ENCODE data around the gene WHRN. TPM values are rescaled to one million over a fixed set of nuclear protein-coding genes. Genes with fewer than 3 reads are reported as not detected.
A peak's percentile ranks its signal among the peaks of the same experiment; 100 is the strongest.

Gene WHRN
- total and polyA plus RNA-seq, 7 experiments from 2014 or later: 0.12 to 24.0 (median 2.5) TPM; not detected in 1

- H3K27me3 ChIP-seq (ENCODE audit: control insufficient read depth in 2 of 2, insufficient read depth in 2 of 2, low read length in 2 of 2): no peaks in the 10 kb centered on the region
- Mint-ChIP-seq H3K27me3 (no peaks in the 10 kb centered on the region), H3K4me3 (peak overlapping the region; percentile 7 to 98 (median 86)), H3K36me3 (peaks cover 9 to 64% (median 45%) of the 10 kb centered on the region in 5 donors), H3K27ac (peak overlapping the region; percentile 53 to 97 (median 85)), H3K4me1 (peaks cover 67 to 100% (median 86%) of the 10 kb centered on the region in 7 donors), H3K9me3 (no peaks in the 10 kb centered on the region)
- peak overlapping the region; percentile 70 for H3K27ac ChIP-seq (ENCODE audit: low read depth, low read length)
- POLR2A ChIA-PET: interaction anchor here (0.8 to 33.8 kb wide), 4 partner anchors 20 to 216 kb away, joined by 3 to 978 read pairs (median 12); partner anchors contain the start of genes AKNA and ATP6V1G1
- H3K9me3 ChIP-seq (ENCODE audit: control insufficient read depth in 2 of 3, low read length in 3 of 3): no peaks in the 10 kb centered on the region
- intact Hi-C loops (cut with micrococcal nuclease): no loop called here
- H3K4me3 ChIP-seq (ENCODE audit: low read length): peak overlapping the region; percentile 51
- peaks cover 19 to 50% (median 27%) of the 10 kb centered on the region in 3 experiments for H3K36me3 ChIP-seq (ENCODE audit: control insufficient read depth in 2 of 3, insufficient read depth in 3 of 3, low read length in 3 of 3)
- CTCF ChIA-PET: interaction anchor here (0.9 to 1.8 kb wide), 4 partner anchors 19 to 285 kb away, joined by 3 to 5 read pairs (median 3); no protein-coding TSS in a partner anchor
- no peak for ATAC-seq
- H3K4me1 ChIP-seq (ENCODE audit: control insufficient read depth in 2 of 2, insufficient read depth in 2 of 2, low read length in 2 of 2): peaks cover 94% of the 10 kb centered on the region in 2 donors
- no peak for DNase-seq
Observed at GRCh38 chr9:114370968-114371320, 134.3 kb downstream of the WHRN start.

DNA sequence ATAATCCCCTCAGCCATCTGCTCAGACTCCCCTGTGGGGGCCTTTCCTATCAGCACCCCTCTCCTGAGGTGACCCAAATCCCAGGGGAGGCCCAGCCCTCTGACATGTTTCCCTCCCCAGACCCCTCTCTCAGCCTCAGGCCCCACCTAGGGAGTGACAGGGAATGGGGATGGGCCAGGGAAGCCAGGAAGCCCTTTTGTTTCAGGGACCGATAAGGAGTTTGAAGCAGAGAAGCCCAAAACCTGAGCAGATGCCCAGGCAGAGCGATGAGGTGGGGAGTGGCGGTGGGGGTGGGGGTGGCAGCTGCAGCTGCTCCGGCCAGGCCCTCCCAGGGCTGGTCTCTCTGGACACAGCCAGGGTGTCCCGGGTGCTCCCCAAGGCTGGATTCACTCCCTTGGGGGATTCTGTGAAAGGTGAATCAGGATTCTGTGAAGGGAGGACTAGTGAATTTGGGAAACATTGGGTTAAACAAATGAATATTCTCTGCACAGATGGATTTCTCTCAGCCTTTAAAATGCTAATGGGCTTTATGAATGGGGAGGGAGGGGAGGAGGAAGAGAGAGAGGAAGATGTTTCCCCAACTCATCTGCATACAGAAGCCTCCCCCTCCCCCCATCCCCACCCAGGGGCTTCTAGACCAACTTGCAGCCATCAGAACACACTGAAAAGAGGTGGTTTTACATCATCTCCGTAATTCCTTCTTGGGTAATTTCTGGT is 134.9 kb downstream of the WHRN start:
- DNase-seq (no peak), ATAC-seq (no peak)
- Mint-ChIP-seq H3K27ac (peak overlapping the region; percentile 80 to 96 (median 85)), H3K4me1 (peaks cover 63 to 100% (median 85%) of the 10 kb centered on the region in 7 donors), H3K4me3 (peak overlapping the region in 6 of 10 donors; percentile 43 to 98 (median 82)), H3K36me3 (peaks cover 9 to 63% (median 41%) of the 10 kb centered on the region in 5 donors), H3K27me3 (no peaks in the 10 kb centered on the region), H3K9me3 (no peaks in the 10 kb centered on the region)
- Histone ChIP-seq H3K4me3 (ENCODE audit: low read length) (no peak overlapping the region), H3K4me1 (ENCODE audit: control insufficient read depth in 2 of 2, insufficient read depth in 2 of 2, low read length in 2 of 2) (peaks cover 94 to 97% of the 10 kb centered on the region in 2 donors), H3K9me3 (ENCODE audit: control insufficient read depth in 2 of 3, low read length in 3 of 3) (no peaks in the 10 kb centered on the region), H3K36me3 (ENCODE audit: control insufficient read depth in 2 of 3, insufficient read depth in 3 of 3, low read length in 3 of 3) (peaks cover 18 to 50% (median 31%) of the 10 kb centered on the region in 3 experiments), H3K27ac (ENCODE audit: low read depth, low read length) (peak overlapping the region; percentile 70), H3K27me3 (ENCODE audit: control insufficient read depth in 2 of 2, insufficient read depth in 2 of 2, low read length in 2 of 2) (no peaks in the 10 kb centered on the region)
- CTCF ChIA-PET: interaction anchor here (0.9 to 1.8 kb wide), 5 partner anchors 19 to 286 kb away, joined by 3 to 5 read pairs (median 3); no protein-coding TSS in a partner anchor
- POLR2A ChIA-PET: interaction anchor here (2.0 to 33.8 kb wide), 3 partner anchors 21 to 217 kb away, joined by 8 to 978 read pairs (median 17); partner anchors contain the start of genes AKNA and ATP6V1G1
- intact Hi-C loops (cut with micrococcal nuclease): no loop called here

- H3K27me3 Mint-ChIP-seq: no peaks in the 10 kb centered on the region
- H3K4me3 Mint-ChIP-seq: peak overlapping the region; percentile 1 to 98 (median 46)
- no peak for DNase-seq
- ChIA-PET POLR2A (interaction anchor here (1.0 to 33.8 kb wide), 4 partner anchors 10 to 218 kb away, joined by 3 to 978 read pairs (median 4); partner anchors contain the start of genes AKNA and ATP6V1G1), CTCF (interaction anchor here (0.7 to 1.4 kb wide), 5 partner anchors 14 to 284 kb away, joined by 3 to 6 read pairs (median 3); partner anchors contain the start of gene ATP6V1G1)
- Histone ChIP-seq H3K27ac (ENCODE audit: low read depth, low read length) (peak overlapping the region; percentile 70), H3K4me3 (ENCODE audit: low read length) (no peak overlapping the region), H3K4me1 (ENCODE audit: control insufficient read depth in 2 of 2, insufficient read depth in 2 of 2, low read length in 2 of 2) (peaks cover 93 to 96% of the 10 kb centered on the region in 2 donors), H3K9me3 (ENCODE audit: control insufficient read depth in 2 of 3, low read length in 3 of 3) (no peaks in the 10 kb centered on the region), H3K27me3 (ENCODE audit: control insufficient read depth in 2 of 2, insufficient read depth in 2 of 2, low read length in 2 of 2) (no peaks in the 10 kb centered on the region), H3K36me3 (ENCODE audit: control insufficient read depth in 2 of 3, insufficient read depth in 3 of 3, low read length in 3 of 3) (peaks cover 19 to 58% (median 35%) of the 10 kb centered on the region in 3 experiments)
- H3K27ac Mint-ChIP-seq: peak overlapping the region; percentile 60 to 96 (median 82)
- intact Hi-C loops (cut with micrococcal nuclease): no loop called here
- peaks cover 61 to 100% (median 85%) of the 10 kb centered on the region in 7 donors for H3K4me1 Mint-ChIP-seq
- H3K36me3 Mint-ChIP-seq: peaks cover 9 to 62% (median 38%) of the 10 kb centered on the region in 5 donors
- no peaks in the 10 kb centered on the region for H3K9me3 Mint-ChIP-seq
- ATAC-seq: peak; percentile 6
Observed at GRCh38 chr9:114369216-114370130, 135.8 kb downstream of the WHRN start.

DNA sequence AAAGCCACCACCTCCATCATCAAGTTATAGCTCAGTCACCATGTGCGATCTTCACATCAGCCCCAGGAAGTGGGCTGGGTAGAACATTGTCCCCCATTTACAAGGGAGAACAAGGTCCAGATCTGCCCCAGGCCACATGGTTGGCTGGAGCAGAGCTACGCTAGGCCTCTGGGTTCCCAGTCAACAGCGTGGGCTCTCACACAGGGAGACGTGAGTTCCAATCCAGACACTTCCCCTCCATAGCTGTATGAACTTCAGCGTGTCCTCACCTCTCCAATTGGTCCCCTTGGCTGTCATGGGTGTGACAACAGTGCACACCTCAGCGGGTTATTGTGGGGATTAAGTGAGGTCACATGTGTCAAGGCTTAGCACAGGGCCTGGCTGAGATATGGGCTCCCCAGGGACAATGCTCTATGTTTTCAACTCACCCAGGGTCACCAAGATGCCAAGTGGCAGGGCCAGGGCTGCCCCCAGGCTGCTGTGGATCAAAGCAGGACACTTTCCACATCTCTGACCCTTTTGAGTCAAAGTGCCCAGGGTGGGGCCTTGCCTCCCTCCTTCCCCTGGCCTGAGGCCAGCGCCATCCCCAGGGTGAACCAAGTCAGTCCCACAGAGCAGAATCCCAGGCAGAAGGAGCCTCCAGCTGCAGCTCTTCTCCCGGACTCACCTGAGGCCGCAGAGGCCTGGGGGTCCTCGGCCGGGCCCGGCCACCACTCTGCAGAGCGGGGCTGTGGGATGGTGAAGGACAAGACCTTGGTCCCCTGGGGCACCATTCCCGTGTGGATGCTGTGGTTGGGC is 137.3 kb downstream of the WHRN start:
- peaks cover 34 to 59% (median 48%) of the 10 kb centered on the region in 3 experiments for H3K36me3 ChIP-seq (ENCODE audit: control insufficient read depth in 2 of 3, insufficient read depth in 3 of 3, low read length in 3 of 3)
- H3K4me1 ChIP-seq (ENCODE audit: control insufficient read depth in 2 of 2, insufficient read depth in 2 of 2, low read length in 2 of 2): peaks cover 93 to 96% of the 10 kb centered on the region in 2 donors
- peak overlapping the region; percentile 69 for H3K27ac ChIP-seq (ENCODE audit: low read depth, low read length)
- POLR2A ChIA-PET: interaction anchor here (0.6 to 33.8 kb wide), 6 partner anchors 8 to 219 kb away, joined by 3 to 978 read pairs (median 4); partner anchors contain the start of genes AKNA and ATP6V1G1
- H3K4me3 ChIP-seq (ENCODE audit: low read length): peak overlapping the region; percentile 8
- intact Hi-C loops (cut with micrococcal nuclease): no loop called here
- Mint-ChIP-seq H3K9me3 (no peaks in the 10 kb centered on the region), H3K27ac (peak overlapping the region; percentile 70 to 98 (median 93)), H3K4me3 (peak overlapping the region; percentile 16 to 98 (median 68)), H3K4me1 (peaks cover 69 to 100% (median 88%) of the 10 kb centered on the region in 7 donors), H3K27me3 (no peaks in the 10 kb centered on the region), H3K36me3 (peaks cover 9 to 67% (median 42%) of the 10 kb centered on the region in 5 donors)
- H3K9me3 ChIP-seq (ENCODE audit: control insufficient read depth in 2 of 3, low read length in 3 of 3): no peaks in the 10 kb centered on the region
- no peak for ATAC-seq
- no peaks in the 10 kb centered on the region for H3K27me3 ChIP-seq (ENCODE audit: control insufficient read depth in 2 of 2, insufficient read depth in 2 of 2, low read length in 2 of 2)
- CTCF ChIA-PET: interaction anchor here (0.7 to 2.1 kb wide), 8 partner anchors 13 to 285 kb away, joined by 3 to 8 read pairs (median 4); partner anchors contain the start of gene AKNA
- DNase-seq: no peak

DNA sequence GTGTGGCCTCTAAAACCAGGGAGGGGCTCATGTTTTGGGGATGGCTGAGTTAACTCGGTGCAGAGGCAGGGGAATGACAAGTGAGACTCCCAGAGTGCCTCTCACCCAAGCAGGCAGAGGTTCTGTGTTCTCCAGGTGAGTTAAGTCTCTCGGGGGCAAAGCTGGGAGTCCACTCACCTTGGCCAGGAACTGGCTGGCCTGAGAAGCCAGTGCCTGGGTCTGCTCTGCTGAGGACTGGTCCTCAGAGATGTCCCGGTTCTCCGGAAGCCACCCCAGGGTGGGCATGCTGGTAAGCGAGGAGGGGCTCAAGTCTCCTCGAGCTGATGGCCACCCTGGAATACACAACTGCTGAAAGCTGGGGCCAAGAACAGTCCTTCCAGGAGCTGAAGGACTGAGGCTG is 137.9 kb downstream of the WHRN start:
- Histone ChIP-seq H3K4me3 (ENCODE audit: low read length) (peak overlapping the region; percentile 17), H3K36me3 (ENCODE audit: control insufficient read depth in 2 of 3, insufficient read depth in 3 of 3, low read length in 3 of 3) (peaks cover 38 to 65% (median 53%) of the 10 kb centered on the region in 3 experiments), H3K27me3 (ENCODE audit: control insufficient read depth in 2 of 2, insufficient read depth in 2 of 2, low read length in 2 of 2) (no peaks in the 10 kb centered on the region), H3K4me1 (ENCODE audit: control insufficient read depth in 2 of 2, insufficient read depth in 2 of 2, low read length in 2 of 2) (peaks cover 93 to 94% of the 10 kb centered on the region in 2 donors), H3K9me3 (ENCODE audit: control insufficient read depth in 2 of 3, low read length in 3 of 3) (no peaks in the 10 kb centered on the region), H3K27ac (ENCODE audit: low read depth, low read length) (peak overlapping the region; percentile 69)
- CTCF ChIA-PET: interaction anchor here (0.8 to 2.1 kb wide), 4 partner anchors 13 to 38 kb away, joined by 3 to 8 read pairs (median 5); partner anchors contain the start of gene AKNA
- Mint-ChIP-seq H3K27ac (peak overlapping the region; percentile 70 to 98 (median 93)), H3K9me3 (no peaks in the 10 kb centered on the region), H3K4me3 (peak overlapping the region in 9 of 10 donors; percentile 53 to 98 (median 72)), H3K36me3 (peaks cover 9 to 67% (median 44%) of the 10 kb centered on the region in 5 donors), H3K27me3 (no peaks in the 10 kb centered on the region), H3K4me1 (peaks cover 72 to 99% (median 88%) of the 10 kb centered on the region in 7 donors)
- ATAC-seq: no peak
- POLR2A ChIA-PET: interaction anchor here (0.6 to 33.8 kb wide), 4 partner anchors 13 to 24 kb away, joined by 3 to 978 read pairs (median 7); partner anchors contain the start of gene AKNA
- intact Hi-C loops (cut with micrococcal nuclease): no loop called here
- DNase-seq: no peak

Measured in naive thymus-derived CD4-positive, alpha-beta T cell (primary cell).